ENCODE data around the gene CFP.

DNA sequence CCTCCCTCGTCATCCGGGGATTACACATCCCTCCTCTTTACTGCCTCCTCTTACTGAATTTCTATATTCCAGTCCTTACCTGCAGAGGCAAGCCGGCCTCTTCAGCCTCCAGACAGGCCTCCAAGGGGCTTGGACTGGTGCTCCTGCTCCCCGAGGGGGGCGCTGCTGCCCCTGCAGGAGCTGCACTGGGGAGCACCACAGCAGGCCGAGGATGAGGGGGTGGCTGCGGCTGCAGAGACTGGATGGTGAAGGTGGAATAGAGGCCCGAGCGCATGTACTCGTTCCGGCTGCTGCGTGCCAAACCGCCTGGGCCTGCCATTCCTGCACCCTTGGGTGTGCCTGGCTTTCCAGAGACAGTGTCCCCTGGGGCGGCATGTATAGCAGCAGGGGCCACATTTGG lies 9.1 kb upstream of the CFP start:
- TF ChIP-seq, protein P1, sequence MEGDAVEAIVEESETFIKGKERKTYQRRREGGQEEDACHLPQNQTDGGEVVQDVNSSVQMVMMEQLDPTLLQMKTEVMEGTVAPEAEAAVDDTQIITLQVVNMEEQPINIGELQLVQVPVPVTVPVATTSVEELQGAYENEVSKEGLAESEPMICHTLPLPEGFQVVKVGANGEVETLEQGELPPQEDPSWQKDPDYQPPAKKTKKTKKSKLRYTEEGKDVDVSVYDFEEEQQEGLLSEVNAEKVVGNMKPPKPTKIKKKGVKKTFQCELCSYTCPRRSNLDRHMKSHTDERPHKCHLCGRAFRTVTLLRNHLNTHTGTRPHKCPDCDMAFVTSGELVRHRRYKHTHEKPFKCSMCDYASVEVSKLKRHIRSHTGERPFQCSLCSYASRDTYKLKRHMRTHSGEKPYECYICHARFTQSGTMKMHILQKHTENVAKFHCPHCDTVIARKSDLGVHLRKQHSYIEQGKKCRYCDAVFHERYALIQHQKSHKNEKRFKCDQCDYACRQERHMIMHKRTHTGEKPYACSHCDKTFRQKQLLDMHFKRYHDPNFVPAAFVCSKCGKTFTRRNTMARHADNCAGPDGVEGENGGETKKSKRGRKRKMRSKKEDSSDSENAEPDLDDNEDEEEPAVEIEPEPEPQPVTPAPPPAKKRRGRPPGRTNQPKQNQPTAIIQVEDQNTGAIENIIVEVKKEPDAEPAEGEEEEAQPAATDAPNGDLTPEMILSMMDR (IDR thresholded peaks at IDR 0.05), result no peak
- no peak for TF ChIP-seq POLR2AphosphoS5 (IDR thresholded peaks at IDR 0.05)
- TF ChIP-seq EP300 (IDR thresholded peaks at IDR 0.05; ENCODE audit: low read depth), result no peak
- TF ChIP-seq POLR2A (IDR thresholded peaks at IDR 0.05), result no peak
